Lower lobe of right lung (tissue), 2 donors: ENCODE data around the gene SPATS2. TPM values are rescaled to one million over a fixed set of nuclear protein-coding genes. Genes with fewer than 3 reads are reported as not detected.

Experiments
- ATAC-seq, 2 donors: fragments of 200-7000 bp; cut with Tn5 transposase; one replicate each; pipeline ENCODE4 v1.9.1; 2020 to 2022; ENCODE audit warnings: mild to moderate bottlenecking in 2 of 2, moderate library complexity in 2 of 2
- DNase-seq: peaks from one replicate; pipeline ENCODE4 v3.0.0-alpha.2; 2020
- H3K27ac ChIP-seq: fragments of 200-600 bp; one replicate; pipeline ENCODE4 v1.8.0; 2022
- H3K27me3 ChIP-seq: fragments of 200-600 bp; one replicate; pipeline ENCODE4 v1.8.0; 2022; ENCODE audit warnings: low read depth
- H3K36me3 ChIP-seq: fragments of 200-600 bp; one replicate; pipeline ENCODE4 v1.8.0; 2022; ENCODE audit warnings: mild to moderate bottlenecking
- H3K4me1 ChIP-seq: fragments of 200-600 bp; one replicate; pipeline ENCODE4 v1.8.0; 2022
- H3K4me3 ChIP-seq: fragments of 200-600 bp; one replicate; pipeline ENCODE4 v1.8.0; 2022; ENCODE audit warnings: mild to moderate bottlenecking
- H3K9me3 ChIP-seq: fragments of 200-600 bp; one replicate; pipeline ENCODE4 v1.8.0; 2022
- intact Hi-C: fragments of 100-400 bp; cut with DNase I; formaldehyde crosslinking; loops from one replicate; pipeline ENCODE4 v1.11.0; 2022
- total RNA-seq: library from RNA; stranded (reverse); fragmentation: NEBNext Ultra II Directional; extraction: Animal tissue kit (Norgen Biotek cat#: 25700); gene quantifications from one replicate; pipeline ENCODE4 v1.2.1, GENCODE V29; 2021
- TF ChIP-seq, protein P1 (sequence below): fragments of 200-600 bp; IDR thresholded peaks from one replicate; pipeline ENCODE4 v1.8.0; 2022; ENCODE audit warnings: antibody characterized with exemption, mild to moderate bottlenecking
- donor health status: DM: no; HTN: yes; CAD: no; lungs with severe emphysema.

The SPATS2 gene
- total RNA-seq, 1 donor from 2014 or later: 17.3 TPM

DNA sequence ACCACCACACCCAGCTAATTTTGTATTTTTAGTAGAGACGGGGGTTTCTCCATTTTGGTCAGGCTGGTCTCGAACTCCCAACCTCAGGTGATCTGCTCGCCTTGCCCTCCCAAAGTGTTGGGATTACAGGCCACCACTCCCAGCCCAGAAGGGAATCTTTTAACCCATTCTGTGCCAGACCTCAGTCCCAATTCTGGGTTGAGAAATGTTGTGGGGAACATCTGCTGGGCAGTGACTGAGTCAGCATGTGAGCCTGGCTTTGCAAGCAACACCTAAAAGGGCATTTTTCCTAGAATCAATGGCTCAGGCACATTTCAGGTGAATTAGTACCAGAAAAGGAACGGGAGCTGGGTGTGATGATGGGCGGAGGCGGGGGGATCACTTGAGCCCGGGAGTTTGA lies 7.6 kb upstream of the SPATS2 start:
- H3K4me3 ChIP-seq: no peak overlapping the region
- no peak for DNase-seq
- H3K27me3 ChIP-seq: peaks cover 9% of the 10 kb centered on the region
- H3K36me3 ChIP-seq: no peaks in the 10 kb centered on the region
- ATAC-seq: no peak
- no peaks in the 10 kb centered on the region for H3K9me3 ChIP-seq
- H3K27ac ChIP-seq: no peak overlapping the region
- no peaks in the 10 kb centered on the region for H3K4me1 ChIP-seq
- intact Hi-C loops: loop anchor here (5.0 kb wide), 1 partner anchor 158 kb away; no protein-coding TSS in a partner anchor
- TF ChIP-seq, protein P1, sequence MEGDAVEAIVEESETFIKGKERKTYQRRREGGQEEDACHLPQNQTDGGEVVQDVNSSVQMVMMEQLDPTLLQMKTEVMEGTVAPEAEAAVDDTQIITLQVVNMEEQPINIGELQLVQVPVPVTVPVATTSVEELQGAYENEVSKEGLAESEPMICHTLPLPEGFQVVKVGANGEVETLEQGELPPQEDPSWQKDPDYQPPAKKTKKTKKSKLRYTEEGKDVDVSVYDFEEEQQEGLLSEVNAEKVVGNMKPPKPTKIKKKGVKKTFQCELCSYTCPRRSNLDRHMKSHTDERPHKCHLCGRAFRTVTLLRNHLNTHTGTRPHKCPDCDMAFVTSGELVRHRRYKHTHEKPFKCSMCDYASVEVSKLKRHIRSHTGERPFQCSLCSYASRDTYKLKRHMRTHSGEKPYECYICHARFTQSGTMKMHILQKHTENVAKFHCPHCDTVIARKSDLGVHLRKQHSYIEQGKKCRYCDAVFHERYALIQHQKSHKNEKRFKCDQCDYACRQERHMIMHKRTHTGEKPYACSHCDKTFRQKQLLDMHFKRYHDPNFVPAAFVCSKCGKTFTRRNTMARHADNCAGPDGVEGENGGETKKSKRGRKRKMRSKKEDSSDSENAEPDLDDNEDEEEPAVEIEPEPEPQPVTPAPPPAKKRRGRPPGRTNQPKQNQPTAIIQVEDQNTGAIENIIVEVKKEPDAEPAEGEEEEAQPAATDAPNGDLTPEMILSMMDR: no peak

DNA sequence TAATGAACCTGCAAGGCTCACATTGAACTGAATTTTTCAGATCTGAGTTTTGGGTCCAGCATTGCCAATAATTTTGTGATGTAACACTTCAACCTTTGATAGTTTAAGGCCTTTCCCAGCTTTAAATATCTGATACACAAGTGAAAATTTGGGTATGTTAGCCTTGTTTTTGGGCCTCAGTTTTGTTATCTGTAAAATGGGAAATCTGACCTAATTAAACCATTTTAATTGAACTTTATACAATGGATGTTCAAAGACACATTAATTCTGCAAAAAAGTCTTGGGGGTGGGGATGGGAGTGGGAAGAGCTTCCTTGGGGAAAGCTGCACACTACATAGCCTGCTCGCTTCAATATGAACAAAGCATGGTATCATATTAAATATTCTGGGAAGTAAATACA lies 5.2 kb upstream of the SPATS2 start:
- peaks cover 8% of the 10 kb centered on the region for H3K4me1 ChIP-seq
- no peak overlapping the region for H3K27ac ChIP-seq
- TF ChIP-seq, protein P1: no peak
- no peaks in the 10 kb centered on the region for H3K27me3 ChIP-seq
- H3K4me3 ChIP-seq: no peak overlapping the region
- ATAC-seq (no peak), DNase-seq (no peak)
- no peaks in the 10 kb centered on the region for H3K9me3 ChIP-seq
- intact Hi-C loops: no loop called here
- no peaks in the 10 kb centered on the region for H3K36me3 ChIP-seq

DNA sequence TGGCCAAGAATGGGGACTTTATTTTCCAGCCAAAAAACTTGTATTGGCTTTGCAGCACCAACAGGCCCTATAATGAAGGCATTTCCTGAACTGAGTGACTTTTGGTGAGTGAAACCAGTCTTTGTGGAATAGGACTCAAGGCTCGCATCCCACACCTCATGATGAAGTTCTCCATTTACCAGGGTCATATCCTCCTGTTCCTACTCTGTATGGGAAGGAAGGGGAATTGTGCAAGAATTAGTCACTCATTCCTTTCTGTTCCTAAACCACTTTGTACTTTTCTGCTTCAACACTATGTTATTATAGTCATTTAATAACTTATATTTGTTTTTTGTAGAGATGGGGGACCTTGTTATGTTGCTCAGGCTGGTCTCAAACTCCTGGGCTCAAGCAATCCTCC lies 2.3 kb upstream of the SPATS2 start:
- Histone ChIP-seq H3K27me3 (no peaks in the 10 kb centered on the region), H3K9me3 (no peaks in the 10 kb centered on the region), H3K27ac (no peak overlapping the region), H3K36me3 (no peaks in the 10 kb centered on the region), H3K4me1 (peaks cover 23% of the 10 kb centered on the region), H3K4me3 (no peak overlapping the region)
- ATAC-seq (no peak), DNase-seq (no peak)
- TF ChIP-seq, protein P1: no peak
- intact Hi-C loops: no loop called here

DNA sequence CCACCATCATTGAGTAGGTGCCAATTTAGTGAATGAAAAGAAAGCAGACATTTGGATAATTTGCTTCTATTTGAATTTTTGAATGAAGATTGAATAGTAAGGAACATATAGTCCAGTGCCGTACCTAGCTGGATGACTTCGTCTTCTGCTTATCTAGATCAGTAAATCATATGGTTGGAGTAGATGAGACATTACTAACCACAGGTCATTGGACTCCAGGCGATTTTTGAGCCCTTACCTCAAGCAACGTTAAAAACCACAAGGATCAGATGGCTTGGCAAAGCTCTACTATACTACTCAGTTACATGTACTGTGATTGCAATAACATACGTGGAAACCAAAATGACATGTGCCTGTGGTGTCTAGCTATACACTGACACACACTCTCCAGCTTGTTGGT lies 1.7 kb upstream of the SPATS2 start:
- Histone ChIP-seq H3K4me1 (peaks cover 25% of the 10 kb centered on the region), H3K27ac (no peak overlapping the region), H3K4me3 (peak overlapping the region; percentile 79), H3K27me3 (no peaks in the 10 kb centered on the region), H3K9me3 (no peaks in the 10 kb centered on the region), H3K36me3 (no peaks in the 10 kb centered on the region)
- TF ChIP-seq, protein P1: no peak
- intact Hi-C loops: no loop called here
- DNase-seq (no peak), ATAC-seq (no peak)

DNA sequence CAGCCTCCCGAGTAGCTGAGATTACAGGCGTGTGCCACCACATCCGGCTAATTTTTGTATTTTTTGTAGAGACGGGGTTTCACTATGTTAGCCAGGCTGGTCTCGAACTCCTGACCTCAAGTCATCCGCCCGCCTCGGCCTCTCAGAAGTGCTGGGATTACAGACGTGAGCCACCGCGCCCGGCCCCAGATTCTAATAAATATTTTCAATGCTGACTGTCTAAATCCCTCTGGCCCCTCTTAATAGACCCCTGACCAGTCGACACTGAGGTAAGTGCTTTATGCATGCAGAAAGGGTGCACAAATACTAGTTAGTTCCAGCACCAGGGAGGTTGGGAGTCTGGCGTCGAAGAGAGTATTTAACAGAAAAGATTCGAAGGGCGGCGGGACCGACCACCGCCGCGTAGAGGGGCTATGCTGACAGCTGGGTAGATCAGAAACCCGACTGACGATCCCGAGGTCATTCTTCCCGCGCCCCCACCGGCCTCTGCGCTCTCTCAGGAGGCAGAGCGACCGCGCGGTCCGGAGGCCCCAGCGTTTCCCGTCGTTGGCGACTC lies 1.1 kb upstream of the SPATS2 start:
- Histone ChIP-seq H3K4me1 (peaks cover 25% of the 10 kb centered on the region), H3K27ac (peak overlapping the region; percentile 91), H3K36me3 (no peaks in the 10 kb centered on the region), H3K4me3 (peak overlapping the region; percentile 79), H3K9me3 (no peaks in the 10 kb centered on the region), H3K27me3 (no peaks in the 10 kb centered on the region)
- intact Hi-C loops: no loop called here
- ATAC-seq (peak; percentile 14 to 47), DNase-seq (no peak)
- TF ChIP-seq, protein P1: no peak
